KOPT-K1 (cell line): ENCODE data around the gene LAMC1.

Experiments
- H3K27ac ChIP-seq: fragments of 200-600 bp; sonication (generic); 2 replicates; pipeline ENCODE4 v1.5.1; 2016; ENCODE audit warnings: antibody characterized with exemption, mild to moderate bottlenecking, low read depth, low read length; ENCODE audit not compliant: poor library complexity, severe bottlenecking
- H3K36me3 ChIP-seq: fragments of 200-600 bp; sonication (generic); 2 replicates; pipeline ENCODE4 v1.5.1; 2017; ENCODE audit warnings: antibody characterized with exemption, mild to moderate bottlenecking, low read length, moderate library complexity; ENCODE audit not compliant: insufficient read depth
- H3K9me3 ChIP-seq: fragments of 200-600 bp; sonication (generic); 2 replicates; pipeline ENCODE4 v1.5.1; 2017; ENCODE audit warnings: antibody characterized with exemption, low read length, mild to moderate bottlenecking; ENCODE audit not compliant: insufficient read depth, poor library complexity, severe bottlenecking

Gene LAMC1

DNA sequence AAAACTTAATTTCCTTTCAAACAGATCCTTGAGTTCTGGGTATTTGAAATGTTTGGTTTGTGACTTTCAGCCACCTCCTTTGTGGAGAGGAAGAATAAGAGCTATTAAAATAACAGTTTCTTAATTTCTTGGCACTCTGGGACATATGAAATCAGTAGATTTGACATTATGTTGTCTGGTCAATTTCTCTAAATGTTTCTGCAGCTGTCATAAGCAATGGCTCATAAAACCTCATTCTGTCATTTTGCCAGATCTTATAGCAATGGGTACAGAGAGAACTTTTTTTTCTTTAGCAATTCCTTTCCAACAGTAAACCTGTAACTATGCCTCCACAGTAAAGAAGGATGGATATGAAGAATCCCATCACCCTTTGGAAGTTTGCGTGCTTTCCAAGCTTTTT lies 52.6 kb downstream of the LAMC1 start:
- Histone ChIP-seq H3K27ac (no peak overlapping the region), H3K9me3 (no peaks in the 10 kb centered on the region), H3K36me3 (no peaks in the 10 kb centered on the region)

GRCh38 chr1:183077097-183077496 lies 53.9 kb downstream of the LAMC1 start:
- no peaks in the 10 kb centered on the region for H3K9me3 ChIP-seq
- no peaks in the 10 kb centered on the region for H3K36me3 ChIP-seq
- H3K27ac ChIP-seq = no peak overlapping the region

GRCh38 chr1:183079712-183080388 lies 56.6 kb downstream of the LAMC1 start:
- H3K9me3 ChIP-seq = no peaks in the 10 kb centered on the region
- H3K27ac ChIP-seq = no peak overlapping the region
- no peaks in the 10 kb centered on the region for H3K36me3 ChIP-seq

GRCh38 chr1:183080406-183080805 lies 57.2 kb downstream of the LAMC1 start:
- no peak overlapping the region for H3K27ac ChIP-seq
- H3K9me3 ChIP-seq = no peaks in the 10 kb centered on the region
- no peaks in the 10 kb centered on the region for H3K36me3 ChIP-seq

DNA sequence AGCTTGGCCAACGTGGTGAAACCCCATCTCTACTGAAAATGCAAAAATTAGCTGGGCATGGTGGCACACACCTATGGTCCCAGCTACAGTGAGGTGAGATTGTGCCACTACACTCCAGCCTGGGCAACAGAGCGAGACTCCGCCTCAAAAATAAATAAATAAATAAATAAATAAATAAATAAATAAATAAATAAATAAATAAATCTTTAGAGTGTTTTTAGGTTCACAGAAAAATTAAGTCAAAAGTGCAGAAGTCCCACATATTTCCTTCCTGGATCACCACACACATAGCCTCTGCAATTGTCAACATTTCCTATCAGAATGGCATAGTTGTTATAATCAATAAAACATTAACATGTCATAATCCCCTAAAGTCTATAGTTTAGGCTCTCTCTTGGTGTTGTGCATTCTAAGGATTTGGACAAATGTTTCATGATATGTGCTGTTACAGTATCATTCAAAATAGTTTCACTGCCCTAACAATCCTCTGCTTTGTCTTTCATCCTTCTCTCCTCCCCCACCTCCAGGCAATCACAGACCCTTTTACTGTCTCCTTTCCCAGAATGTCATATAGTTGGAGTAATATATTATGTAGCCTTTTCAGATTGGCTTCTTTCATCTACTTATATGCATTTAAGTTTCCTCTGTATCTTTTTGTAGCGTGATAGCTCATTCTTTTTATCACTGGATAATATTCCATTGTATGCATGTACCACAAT lies 58.3 kb downstream of the LAMC1 start:
- Histone ChIP-seq H3K9me3 (no peaks in the 10 kb centered on the region), H3K36me3 (no peaks in the 10 kb centered on the region), H3K27ac (no peak overlapping the region)

DNA sequence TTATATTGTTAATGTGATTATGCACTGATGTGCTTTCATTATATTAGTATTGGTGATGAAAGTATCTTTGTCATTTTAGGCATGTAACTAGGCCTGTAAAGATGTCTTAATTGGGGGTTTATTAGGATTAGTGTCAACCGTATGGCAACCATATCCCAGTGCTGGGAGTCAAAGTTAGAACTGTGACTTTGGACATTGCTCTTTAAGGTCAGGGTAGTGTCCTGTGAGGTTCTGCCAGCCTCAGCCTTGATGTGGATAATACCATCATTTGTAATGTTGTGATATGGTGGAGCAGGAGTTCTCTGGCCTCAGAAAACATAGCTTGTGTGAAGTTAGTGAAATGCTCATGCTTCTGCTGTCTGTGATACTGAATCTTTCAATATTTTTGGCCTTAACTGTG lies 59.4 kb downstream of the LAMC1 start:
- Histone ChIP-seq H3K36me3 (no peaks in the 10 kb centered on the region), H3K9me3 (no peaks in the 10 kb centered on the region), H3K27ac (no peak overlapping the region)

GRCh38 chr1:183087001-183087400 lies 63.8 kb downstream of the LAMC1 start:
- Histone ChIP-seq H3K36me3 (no peaks in the 10 kb centered on the region), H3K9me3 (no peaks in the 10 kb centered on the region), H3K27ac (no peak overlapping the region)

DNA sequence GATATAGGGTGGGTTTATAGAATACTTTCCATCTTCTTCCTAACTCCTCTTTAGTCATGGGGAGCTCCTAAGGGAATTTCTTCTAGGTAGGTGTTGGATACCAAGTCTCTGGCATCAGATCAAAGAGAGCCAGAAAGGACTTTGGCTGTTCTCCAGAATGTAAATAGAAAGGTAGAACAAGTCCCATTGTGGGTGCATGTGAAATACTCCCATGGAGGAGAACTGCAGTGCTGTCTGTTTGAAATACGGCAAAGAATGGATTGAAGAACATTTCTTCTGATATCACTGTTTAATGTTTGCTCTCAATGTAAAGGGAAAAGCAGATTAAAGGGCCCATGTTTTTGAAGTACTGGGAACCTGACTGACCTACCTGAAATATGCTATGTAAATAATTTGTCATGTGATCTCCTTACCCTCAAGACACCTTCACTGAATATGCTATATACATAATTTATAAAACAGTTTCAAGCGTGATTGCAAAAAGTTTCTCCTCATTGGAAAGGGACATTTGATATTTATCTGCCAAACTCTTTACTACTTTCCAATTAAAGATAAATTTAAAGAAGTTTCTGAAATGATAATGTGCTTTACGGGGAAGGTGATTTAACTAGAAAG lies 65.9 kb downstream of the LAMC1 start:
- Histone ChIP-seq H3K27ac (no peak overlapping the region), H3K36me3 (no peaks in the 10 kb centered on the region), H3K9me3 (no peaks in the 10 kb centered on the region)

DNA sequence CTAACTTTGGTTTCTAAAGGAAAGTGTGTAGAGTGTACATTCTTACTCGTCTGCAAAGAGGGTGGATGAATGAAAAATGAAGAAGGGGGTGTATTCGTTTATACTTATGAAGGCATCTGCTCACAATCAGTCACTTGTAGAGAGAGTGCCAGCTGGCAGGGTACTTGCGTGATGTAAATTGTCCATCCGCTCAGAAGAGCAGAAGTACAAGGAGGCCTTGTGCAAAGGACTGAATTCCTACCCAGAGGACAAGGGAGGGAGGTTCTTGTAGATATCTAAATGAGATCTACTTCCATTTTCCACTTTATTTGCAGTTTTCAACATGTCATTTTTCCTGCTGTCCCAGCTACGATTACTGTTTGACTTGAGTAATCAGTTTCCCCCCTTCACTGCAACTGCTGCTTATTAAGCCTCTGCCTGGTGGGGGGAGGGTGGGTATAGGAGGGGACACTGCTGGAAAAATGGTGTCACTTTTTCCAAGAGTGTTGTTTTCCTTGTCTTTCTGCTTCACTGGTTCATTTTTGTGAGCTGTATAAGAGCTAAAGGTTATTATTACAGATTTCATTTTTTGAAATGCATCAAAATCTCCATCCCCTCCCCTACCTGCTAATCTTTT lies 67.3 kb downstream of the LAMC1 start:
- Histone ChIP-seq H3K9me3 (no peaks in the 10 kb centered on the region), H3K36me3 (no peaks in the 10 kb centered on the region), H3K27ac (no peak overlapping the region)

DNA sequence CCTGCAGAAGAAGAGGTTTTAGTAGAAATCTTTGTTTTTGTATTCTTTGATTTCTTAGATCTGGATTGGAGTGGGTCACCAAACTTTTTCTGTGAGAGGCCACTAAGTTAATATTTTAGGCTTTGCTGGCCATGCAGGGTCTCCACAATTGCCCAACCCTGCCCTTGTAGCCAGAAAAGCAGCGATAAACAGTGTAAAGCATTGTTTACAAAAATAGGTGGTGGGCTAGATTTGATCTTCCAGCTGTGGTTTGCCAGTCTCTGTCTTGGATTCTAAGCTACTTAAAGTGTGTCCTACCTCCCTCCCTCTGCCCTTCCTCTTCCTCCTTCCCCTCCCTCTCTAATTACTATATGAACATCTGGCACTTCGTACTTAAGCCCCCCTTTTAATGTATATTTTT lies 68.0 kb downstream of the LAMC1 start:
- Histone ChIP-seq H3K27ac (no peak overlapping the region), H3K9me3 (no peaks in the 10 kb centered on the region), H3K36me3 (no peaks in the 10 kb centered on the region)

DNA sequence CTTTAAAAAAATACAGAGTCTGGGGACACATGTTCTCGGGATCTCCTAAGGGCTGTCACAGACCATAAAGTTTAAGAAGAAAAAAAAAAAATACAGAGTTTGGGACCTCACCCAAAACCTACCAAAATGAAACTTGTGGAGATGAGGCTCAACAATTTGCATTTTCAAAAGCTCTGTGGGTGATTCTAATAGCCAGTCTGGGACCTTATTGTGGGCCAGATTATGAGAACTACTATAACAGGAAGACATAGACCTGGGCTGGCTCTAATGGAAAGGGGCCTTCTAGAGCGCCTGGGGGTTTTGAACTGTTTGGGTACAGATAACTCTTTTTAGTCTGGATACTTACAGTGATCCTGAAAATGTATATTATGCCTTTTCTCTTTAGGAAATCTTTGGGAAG lies 69.1 kb downstream of the LAMC1 start:
- Histone ChIP-seq H3K9me3 (no peaks in the 10 kb centered on the region), H3K36me3 (no peaks in the 10 kb centered on the region), H3K27ac (no peak overlapping the region)

DNA sequence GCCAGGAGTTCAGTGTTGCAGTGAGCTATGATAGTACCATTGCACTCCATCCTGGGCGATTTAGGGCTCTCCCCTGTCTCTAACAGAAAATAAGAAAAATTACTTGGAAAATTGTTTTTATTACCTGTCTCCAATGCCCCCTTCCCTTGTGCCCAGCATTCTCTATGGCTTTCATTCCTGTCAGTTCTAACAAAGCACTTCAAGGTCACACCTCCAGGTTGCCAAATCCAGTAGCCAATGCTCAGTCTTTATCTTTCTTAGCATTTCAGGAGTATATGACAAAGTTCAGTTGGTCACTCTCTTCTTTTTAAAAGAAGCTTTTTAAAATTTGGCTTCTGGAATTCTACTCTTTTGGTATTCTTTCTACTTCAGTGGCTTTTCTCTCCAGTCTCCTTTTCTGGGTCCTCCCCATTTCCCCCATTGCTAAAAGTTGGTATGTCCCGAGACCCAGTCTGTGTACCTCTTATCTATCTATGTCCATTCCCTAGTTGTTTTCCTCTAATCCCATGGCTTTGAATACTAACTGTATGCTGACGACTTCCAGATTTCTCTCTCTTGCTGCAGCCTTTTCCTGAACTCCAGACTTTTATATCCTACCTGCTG lies 69.9 kb downstream of the LAMC1 start:
- Histone ChIP-seq H3K36me3 (no peaks in the 10 kb centered on the region), H3K9me3 (no peaks in the 10 kb centered on the region), H3K27ac (no peak overlapping the region)

DNA sequence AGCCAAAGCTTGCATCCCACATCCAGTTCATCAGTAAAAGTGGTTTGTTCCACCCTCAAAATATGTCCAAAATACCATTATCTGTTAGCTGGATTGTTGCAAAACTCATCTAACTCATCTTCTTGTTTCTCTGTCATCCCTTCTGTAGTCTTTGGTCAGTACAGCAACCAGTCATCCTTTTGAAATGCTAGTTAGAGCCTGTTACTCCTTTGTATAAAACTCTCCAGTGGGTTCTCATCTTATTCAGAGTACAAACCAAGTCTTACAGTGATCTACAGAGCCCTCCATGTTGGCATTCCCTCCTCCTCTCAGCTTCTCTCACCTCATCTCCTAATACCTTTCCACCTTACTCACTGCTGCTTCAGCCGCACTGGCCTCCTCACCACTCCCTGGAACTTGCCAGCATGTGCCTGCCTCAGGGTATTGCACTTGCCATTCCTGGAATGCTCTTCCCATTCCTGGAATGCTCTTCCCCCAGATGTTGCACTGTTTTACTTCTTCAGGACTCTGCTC lies 70.6 kb downstream of the LAMC1 start:
- H3K27ac ChIP-seq = no peak overlapping the region
- H3K9me3 ChIP-seq = no peaks in the 10 kb centered on the region
- H3K36me3 ChIP-seq = no peaks in the 10 kb centered on the region

DNA sequence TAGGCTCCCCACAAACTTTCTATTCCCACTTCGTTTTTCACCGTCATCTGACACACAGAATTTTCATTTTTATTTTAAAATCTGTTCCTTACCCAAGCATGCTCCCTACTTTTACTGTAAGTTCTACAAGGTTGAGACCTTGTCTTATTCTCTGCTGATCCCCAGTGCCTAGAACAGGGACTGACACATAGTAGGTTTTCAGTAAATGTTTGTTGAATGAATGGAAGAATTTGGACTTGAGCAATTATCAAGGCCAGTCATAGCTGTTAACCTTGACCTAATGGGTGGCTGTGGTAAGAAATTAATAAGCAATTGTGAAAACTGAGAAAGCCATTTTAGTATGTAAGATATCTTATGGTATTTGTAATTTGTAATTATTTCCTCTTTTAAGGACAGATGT lies 71.1 kb downstream of the LAMC1 start:
- Histone ChIP-seq H3K36me3 (no peaks in the 10 kb centered on the region), H3K27ac (no peak overlapping the region), H3K9me3 (no peaks in the 10 kb centered on the region)

DNA sequence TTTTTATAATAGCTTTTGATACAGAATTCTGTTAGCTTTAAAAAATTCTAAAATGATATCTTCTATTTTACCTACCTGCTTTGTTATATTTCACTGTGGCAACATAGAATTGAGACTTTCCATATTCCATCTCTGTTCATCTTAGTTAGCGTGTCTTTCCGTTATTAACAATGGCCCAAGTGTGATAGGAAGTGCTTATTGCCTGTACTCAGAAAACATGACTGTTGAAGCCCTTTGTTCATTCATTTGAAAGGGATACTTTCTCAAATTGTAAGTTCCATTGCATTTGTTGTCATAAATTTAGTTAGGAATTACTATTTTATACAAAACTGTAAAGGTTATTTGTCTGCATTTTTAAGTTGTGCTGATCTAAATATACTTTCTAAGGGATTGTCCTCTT lies 73.1 kb downstream of the LAMC1 start:
- H3K36me3 ChIP-seq = no peaks in the 10 kb centered on the region
- H3K27ac ChIP-seq = no peak overlapping the region
- H3K9me3 ChIP-seq = no peaks in the 10 kb centered on the region
